Pons (tissue), 1 donor: ENCODE measurements around the gene AP1B1.
"Not testable (repeated sequence)": the region's sequence is repeated elsewhere in the genome, so short reads cannot be mapped to it uniquely, and the experiment has no call there.

Experiments
- DNase-seq: peaks from one replicate; pipeline ENCODE4 v3.0.0-alpha.2; 2016; ENCODE audit warnings: low spot score

Gene AP1B1

GRCh38 chr22:29348956-29349355, 39.4 kb downstream of the AP1B1 start:
- DNase-seq, result no peak

- DNase-seq, result peak; percentile 29
Observed at GRCh38 chr22:29348041-29348440, 40.3 kb downstream of the AP1B1 start.

GRCh38 chr22:29346659-29347058, 41.7 kb downstream of the AP1B1 start:
- peak; percentile 91 for DNase-seq

- no peak for DNase-seq
Observed at GRCh38 chr22:29345932-29346331, 42.4 kb downstream of the AP1B1 start.

GRCh38 chr22:29344889-29345288, 43.5 kb downstream of the AP1B1 start:
- DNase-seq, result not testable (repeated sequence)

- DNase-seq, result peak; percentile 54
Observed at GRCh38 chr22:29344137-29344536, 44.2 kb downstream of the AP1B1 start.

GRCh38 chr22:29343313-29343805, 45.0 kb downstream of the AP1B1 start:
- DNase-seq, result no peak

- DNase-seq, result no peak
Observed at GRCh38 chr22:29342577-29343312, 45.6 kb downstream of the AP1B1 start.

GRCh38 chr22:29342177-29342576, 46.2 kb downstream of the AP1B1 start:
- no peak for DNase-seq

GRCh38 chr22:29341849-29342127, 46.6 kb downstream of the AP1B1 start:
- DNase-seq, result no peak

- DNase-seq, result no peak
Observed at GRCh38 chr22:29341056-29341848, 47.1 kb downstream of the AP1B1 start.

- no peak for DNase-seq
Observed at GRCh38 chr22:29340566-29340965, 47.8 kb downstream of the AP1B1 start.

GRCh38 chr22:29339381-29340235, 48.8 kb downstream of the AP1B1 start:
- DNase-seq, result no peak

- no peak for DNase-seq
Observed at GRCh38 chr22:29338398-29338797, 50.0 kb downstream of the AP1B1 start.

- no peak for DNase-seq
Observed at GRCh38 chr22:29337631-29338284, 50.6 kb downstream of the AP1B1 start.

GRCh38 chr22:29336751-29337490, 51.4 kb downstream of the AP1B1 start:
- peak; percentile 49 for DNase-seq

- no peak for DNase-seq
Observed at GRCh38 chr22:29335656-29336055, 52.7 kb downstream of the AP1B1 start.

GRCh38 chr22:29334696-29335344, 53.5 kb downstream of the AP1B1 start:
- DNase-seq, result no peak

GRCh38 chr22:29334148-29334547, 54.2 kb downstream of the AP1B1 start:
- DNase-seq, result no peak

GRCh38 chr22:29332886-29333496, 55.4 kb downstream of the AP1B1 start:
- DNase-seq, result no peak
